DMS114 treated with DMSO at 0.1 percent for 48 hours (cell line): Measurements from ENCODE around the gene PTPRE.

Experiments used
- DNase-seq: peaks from one replicate; lab custom pipeline; 2025; ENCODE audit not compliant: unreplicated experiment; lab: John Stamatoyannopoulos, UW

Gene PTPRE

DNA sequence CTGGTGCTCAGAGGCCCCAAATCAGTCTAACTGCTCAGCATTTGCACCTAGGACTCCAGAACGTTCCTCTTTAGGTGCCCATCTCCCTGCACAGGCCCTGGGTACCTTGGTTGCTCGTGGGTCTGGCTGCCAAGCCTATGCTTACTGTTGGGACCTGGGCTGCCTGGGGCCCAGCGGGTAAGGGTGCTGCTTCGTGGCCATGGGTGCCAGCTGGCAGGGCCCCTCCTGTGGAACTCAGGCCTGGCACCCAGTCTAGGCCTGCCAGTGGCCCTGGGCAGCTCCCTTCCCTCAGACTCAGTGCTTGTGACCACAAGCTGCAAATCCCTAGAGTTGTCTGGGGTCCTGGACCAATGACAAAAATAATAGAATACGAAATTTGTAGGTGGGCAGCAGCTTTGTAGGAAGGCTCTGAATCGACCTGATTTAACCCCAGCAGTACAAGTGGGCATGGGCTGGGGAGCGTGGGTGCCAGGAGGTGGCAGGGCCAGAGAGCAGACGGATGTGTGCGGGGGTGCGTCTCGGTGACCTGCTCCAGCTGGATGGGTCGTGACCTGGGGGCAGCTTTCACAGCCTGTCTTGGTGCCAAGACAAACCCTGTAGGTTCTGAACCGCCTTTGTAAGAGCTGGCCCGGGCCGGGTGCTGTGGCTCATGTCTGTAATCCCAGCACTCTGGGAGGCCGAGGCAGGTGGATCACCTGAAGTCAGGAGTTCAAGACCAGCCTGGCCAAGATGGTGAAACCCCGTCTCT lies 149.6 kb downstream of the PTPRE start:
- no peak for DNase-seq

DNA sequence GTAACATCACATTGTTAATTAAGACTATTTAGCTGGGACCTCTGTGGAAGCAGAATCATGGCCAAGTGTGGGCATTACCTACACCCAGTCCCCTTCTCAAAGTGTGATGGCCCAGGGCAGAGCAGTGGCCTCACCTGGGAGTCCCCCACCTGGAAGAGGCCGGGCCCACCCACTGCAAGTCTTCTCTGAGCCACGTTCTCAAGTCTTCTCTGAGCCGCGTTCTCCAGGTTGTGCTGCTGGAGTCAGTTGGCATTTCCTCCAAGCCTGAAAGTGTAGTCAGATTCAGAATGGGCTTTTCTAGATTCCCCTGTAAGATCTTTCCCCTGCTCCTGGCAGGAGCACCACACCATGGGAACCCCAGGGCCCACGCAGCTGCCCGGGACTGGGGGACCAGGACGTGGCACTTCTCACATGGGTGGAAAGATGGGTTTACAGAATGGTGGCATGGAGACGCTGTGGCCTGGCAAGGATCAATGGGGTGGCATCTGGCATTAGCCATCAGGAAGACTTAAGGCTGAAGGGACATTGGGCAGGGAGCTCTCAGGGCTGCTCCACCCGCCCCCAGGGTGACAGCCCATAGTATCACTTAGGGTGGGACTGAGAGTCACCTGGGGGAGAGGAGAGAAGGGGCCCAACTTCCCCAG lies 151.3 kb downstream of the PTPRE start:
- DNase-seq: no peak

GRCh38 chr10:128058750-128059134 lies 151.8 kb downstream of the PTPRE start:
- DNase-seq: no peak

- DNase-seq: no peak
Observed at GRCh38 chr10:128059266-128059981, 152.5 kb downstream of the PTPRE start.

DNA sequence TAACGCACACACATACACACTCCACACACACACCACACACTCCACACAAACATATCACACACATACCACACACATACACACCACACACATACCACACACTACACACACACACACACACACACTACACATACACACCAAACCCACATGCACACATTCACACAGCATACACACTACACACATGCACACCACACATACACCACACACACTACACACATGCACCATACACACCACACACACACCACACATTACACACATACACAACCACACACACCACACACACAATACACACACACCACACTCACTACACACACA lies 153.0 kb downstream of the PTPRE start:
- DNase-seq: no peak

GRCh38 chr10:128060341-128061250 lies 153.7 kb downstream of the PTPRE start:
- no peak for DNase-seq

GRCh38 chr10:128061306-128062300 lies 154.7 kb downstream of the PTPRE start:
- no peak for DNase-seq

GRCh38 chr10:128062331-128062880 lies 155.5 kb downstream of the PTPRE start:
- DNase-seq: no peak

- no peak for DNase-seq
Observed at GRCh38 chr10:128062881-128063563, 156.1 kb downstream of the PTPRE start.

GRCh38 chr10:128063736-128064107 lies 156.8 kb downstream of the PTPRE start:
- DNase-seq: no peak

GRCh38 chr10:128064108-128064969 lies 157.4 kb downstream of the PTPRE start:
- no peak for DNase-seq

DNA sequence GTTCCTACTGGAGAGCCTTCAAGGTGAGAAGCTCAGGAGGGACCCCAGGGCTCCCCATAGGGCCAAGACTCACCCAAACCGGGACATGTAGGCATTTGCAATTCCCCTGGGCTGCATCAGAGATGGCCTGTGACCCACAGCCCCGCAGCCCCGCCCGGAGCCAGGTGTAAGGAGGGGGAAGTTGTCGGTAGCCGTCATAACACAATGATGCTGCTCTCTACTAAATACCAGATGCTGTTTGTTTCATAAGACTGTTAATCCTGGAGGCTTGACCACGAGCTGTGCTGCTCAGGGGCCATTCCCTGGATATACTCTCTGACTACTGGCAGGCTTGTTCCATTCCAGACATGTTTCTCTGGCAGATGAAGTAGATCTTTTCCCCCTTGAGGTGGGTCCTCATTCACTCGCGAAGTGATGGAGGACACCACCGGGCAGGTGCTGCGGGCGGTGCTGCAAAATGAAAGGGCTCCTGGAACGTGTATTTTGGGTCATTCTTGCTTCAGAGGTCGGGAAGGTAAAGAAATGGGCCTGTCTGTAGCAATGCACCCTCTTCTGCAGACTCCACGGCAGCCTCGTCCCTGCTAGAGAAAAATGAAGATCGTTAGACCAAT lies 158.2 kb downstream of the PTPRE start:
- no peak for DNase-seq

- no peak for DNase-seq
Observed at GRCh38 chr10:128065881-128066534, 159.1 kb downstream of the PTPRE start.

GRCh38 chr10:128066870-128067382 lies 160.0 kb downstream of the PTPRE start:
- no peak for DNase-seq

DNA sequence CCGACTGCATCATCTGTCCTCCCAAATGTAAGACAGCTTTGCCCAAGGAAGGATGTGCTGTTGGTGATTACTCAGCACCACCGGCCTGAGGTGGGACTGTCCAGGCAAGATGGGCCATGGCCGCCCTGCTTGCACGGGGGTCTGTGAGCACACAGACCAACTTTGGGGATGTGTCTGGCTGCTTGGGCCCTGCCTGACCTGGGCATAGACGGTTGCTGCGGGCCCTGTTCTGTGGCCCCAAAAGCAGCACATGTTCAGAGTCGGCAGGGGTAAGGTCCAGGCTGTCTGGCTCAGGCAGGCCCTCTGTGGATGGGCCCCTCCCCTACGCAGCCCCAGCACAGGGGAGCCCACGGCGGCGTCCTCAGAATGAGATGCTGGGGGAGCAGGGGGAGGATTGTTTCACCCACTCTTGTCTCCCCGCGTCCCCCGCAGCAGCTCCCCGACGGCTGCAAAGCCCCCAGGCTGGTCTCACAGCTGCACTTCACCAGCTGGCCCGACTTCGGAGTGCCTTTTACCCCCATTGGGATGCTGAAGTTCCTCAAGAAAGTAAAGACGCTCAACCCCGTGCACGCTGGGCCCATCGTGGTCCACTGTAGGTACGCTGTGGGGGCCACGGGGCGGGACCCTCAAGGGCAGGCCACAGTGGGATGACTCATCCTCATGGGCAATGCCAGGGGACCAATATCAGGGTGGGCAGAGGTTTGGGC lies 160.9 kb downstream of the PTPRE start:
- DNase-seq: no peak
